Measurements from ENCODE around the gene TTN. TPM values are rescaled to one million over a fixed set of nuclear protein-coding genes. Genes with fewer than 3 reads are reported as not detected.

Gene TTN
- total RNA-seq, 1 donor from 2014 or later: 0.41 TPM

DNA sequence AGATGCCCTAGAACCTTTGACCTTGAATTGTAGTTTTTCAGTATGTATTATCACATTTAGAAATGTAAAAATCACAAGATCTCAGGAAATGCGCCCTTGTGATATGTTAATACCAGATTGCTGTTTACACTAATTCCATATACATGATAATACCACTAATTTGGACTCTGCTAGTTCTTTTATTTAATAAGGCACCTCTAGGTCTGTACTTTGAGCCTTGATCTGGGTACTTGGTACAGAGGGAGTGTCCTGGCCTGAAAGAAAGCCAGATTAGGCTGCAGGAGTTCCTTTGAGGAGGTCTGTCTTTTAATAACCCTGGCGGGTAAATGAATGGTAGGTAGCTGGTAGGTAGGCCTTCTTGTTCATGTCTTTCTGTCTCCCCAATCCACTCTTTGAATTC lies 300.7 kb downstream of the TTN start:
- no peak for DNase-seq (ENCODE audit: extremely low read depth, low read depth, low spot score)

DNA sequence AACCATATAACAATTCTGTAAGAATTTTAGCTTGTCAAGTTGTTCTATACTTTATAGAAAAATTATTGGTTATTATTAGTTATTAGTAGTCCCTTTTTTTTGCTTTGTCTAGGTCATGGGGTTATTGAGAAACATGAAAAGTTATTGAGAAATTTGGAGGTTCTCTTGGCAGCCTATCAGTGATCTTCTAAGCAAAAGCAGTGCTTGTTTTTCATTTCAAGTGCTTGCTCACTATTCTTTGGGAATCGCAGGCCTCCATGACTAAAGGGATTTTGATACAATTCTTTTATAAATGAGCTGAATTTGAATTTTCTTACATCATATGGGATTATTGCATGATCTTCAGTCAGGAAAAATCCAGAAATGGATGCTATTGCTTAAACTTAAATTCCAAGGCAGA lies 301.1 kb downstream of the TTN start:
- DNase-seq (ENCODE audit: extremely low read depth, low read depth, low spot score): no peak

DNA sequence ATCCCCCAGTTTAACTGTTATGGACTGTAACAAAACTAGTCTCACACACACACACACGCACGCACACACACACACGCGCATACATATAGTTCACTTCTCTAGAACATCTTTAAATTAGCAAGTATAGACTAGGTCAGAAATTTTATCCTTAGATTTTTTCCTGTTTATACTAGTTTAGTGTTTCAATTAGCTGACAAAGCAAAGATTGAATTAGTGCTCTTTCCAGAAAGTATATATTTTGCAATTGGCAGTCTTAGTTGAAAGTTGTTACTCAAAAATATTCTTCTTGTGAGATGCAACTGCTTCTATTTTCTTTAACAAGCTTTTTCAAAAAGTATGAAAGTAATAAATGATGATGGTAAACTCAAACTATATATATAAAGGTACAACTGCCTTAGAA lies 304.5 kb downstream of the TTN start:
- no peak for DNase-seq (ENCODE audit: extremely low read depth, low read depth, low spot score)

DNA sequence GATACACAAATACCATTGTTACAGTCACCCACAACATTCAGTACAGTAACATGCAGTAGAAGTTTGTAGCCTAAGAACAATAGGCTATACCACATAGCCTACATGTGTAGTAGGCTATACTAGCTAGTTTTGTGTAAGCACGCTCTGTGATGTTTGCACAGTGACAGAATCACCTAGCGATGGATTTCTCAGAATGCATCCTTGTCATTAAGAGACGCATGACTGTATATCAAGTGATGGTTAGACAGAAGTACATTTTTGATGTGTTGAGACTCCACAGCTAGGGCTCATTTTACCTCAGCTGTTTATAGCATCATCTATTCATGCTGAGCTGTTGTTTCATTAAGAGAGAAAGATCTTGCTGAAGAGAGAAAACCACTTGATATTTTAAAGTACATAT lies 307.6 kb downstream of the TTN start:
- DNase-seq (ENCODE audit: extremely low read depth, low read depth, low spot score): no peak

DNA sequence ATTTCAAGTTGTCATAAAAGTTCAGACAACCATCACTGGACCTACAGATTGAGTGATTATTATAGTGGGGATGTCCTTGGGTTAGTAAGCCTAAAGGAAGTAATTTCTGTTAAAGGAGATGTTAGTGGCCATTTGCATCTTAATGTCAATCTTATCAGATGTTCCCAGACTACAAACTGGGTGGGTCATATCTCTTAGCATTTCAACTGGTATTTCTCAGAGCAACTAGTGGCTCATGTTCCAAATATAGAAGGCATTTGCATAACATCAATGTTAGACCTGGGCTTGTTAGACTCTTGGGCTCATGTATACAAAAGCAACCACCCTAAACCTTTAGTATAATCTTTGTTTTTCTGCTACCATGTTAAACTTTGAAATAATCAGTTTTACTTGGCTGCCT lies 309.1 kb downstream of the TTN start:
- DNase-seq (ENCODE audit: extremely low read depth, low read depth, low spot score): no peak

DNA sequence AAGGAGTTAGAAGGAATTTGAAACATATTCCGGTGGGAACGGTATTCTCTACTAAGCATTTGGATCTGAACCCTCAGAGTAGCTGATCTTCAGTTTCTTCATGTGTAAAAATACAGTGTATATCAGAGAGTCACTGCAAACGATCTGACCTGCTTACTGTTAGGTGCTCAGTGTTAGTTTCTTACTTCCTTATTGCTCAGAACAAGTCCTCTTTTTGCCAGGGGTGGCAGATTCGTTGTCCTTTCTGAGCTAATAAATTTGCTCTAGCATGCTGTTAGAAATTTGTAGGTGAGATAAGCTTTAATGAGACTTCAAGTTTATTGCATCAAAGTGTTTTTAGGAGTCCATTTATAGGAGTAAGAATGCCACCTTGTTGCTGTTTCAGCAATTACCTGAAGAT lies 311.2 kb downstream of the TTN start:
- DNase-seq (ENCODE audit: extremely low read depth, low read depth, low spot score): no peak

GRCh38 chr2:178491612-178492011 lies 315.6 kb downstream of the TTN start:
- no peak for DNase-seq (ENCODE audit: extremely low read depth, low read depth, low spot score)

- DNase-seq (ENCODE audit: extremely low read depth, low read depth, low spot score): no peak
Measured at GRCh38 chr2:178485356-178485755, 321.9 kb downstream of the TTN start.

DNA sequence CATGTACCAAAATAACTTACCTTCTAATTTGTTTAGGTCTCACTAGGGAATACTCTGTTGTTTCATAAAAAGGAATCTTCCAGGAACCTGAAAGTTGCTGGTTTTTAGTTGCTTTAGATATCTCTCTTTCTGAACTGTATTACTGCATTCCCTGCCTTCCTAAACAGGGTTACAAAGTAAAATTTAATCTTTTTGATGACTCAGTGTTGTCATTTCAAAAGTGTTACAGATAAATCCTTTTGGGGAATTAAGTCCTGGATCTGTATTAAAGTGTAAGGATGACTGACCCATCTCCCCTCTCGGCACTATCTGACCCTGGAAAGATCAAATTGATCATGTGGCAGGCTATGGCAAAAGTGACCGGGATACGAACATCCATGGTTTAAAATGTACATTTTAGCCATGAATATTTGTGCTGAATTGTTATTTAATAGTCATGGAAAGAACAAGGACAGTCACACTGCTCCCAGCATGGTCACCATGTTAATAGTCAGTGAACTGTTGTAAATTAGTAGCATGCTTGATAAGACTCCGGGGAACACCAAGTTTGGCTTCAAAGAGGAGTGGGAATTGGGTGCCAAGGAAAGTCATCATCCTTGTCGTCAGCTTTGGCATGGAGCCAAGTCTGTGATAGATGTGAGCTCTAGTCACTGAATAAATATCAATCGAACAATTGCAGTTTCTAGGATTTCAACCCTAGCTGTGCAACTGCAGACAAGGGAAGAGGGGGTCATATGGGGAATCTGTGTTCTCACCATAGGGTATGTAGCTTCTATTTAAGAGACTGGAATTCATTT lies 322.8 kb downstream of the TTN start:
- DNase-seq (ENCODE audit: extremely low read depth, low read depth, low spot score): no peak

GRCh38 chr2:178482437-178482836 lies 324.8 kb downstream of the TTN start:
- no peak for DNase-seq (ENCODE audit: extremely low read depth, low read depth, low spot score)

DNA sequence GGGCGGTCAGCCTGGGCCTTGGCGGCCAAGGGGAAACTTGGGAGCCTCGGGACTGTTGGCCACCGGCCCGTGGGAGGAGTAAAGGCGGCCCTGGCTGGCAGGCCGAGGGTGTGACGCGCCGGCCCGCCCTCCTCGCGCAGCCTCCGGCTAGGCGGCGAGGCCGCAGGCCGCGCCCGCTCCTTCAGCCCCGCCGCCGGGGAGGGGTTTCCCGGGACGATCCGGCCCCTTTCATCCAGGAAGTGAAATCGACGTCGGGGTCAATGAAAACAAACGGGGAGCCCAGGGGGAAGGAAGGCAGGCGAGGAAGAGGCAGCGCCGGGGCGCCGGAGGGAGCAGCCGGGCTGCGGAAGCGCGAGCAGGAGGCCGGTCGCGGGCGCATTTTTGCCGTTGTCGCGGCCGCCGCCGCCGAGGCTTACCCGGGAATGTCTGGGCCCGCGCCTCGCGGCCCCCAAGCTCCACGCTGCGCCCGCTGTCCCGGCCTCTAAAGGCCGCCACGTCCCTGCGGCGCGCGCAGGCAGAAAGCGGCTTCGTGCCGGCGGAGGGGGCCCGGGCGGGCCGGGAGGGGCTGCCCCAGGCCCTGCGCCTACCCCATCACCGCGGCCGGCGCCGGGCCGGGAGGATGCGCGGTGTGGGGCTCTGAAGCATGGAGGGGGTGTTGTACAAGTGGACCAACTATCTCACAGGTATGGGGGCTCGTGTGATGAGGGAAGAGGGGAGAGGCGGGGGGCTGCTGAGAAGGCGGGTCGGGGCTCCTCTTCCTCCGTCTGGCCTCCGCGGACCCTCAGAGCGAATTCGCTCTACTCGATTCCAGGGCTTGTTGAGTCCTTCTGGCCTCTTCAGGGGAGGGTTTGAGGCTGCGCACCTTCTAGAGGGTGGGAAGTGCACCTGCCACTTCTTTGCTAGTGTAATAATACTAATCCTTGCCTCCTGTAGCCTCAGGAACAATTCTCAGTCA lies 326.7 kb downstream of the TTN start, which contains the start of gene PLEKHA3:
PLEKHA3 (plus strand) TSS at position 231 of the 955 bp plus-strand sequence; CDS start at position 644, 413 bp downstream.
- peak; percentile 41 for DNase-seq (ENCODE audit: extremely low read depth, low read depth, low spot score)

DNA sequence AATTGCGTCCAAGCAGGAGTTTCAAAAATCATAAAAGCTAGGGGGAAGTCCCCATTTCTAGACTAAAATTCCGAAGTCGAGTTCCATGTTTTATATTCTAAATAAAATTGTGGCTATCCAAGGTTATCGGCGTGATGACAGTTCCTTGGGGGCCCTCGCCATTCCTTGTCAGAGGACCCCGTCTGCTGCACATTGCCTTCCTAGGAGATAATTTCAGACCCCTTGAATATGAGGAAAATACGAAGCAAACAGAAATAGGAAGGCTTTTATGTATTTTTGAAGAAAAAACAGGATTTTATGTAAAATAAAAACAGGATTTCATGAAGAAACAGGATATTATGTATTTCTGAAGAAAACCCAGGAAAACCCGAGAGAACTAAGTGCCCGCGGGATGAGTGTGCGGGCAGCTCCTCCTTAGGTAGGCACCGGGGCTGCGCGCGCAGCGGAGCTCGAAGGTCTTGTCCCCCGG lies 327.4 kb downstream of the TTN start:
- DNase-seq (ENCODE audit: extremely low read depth, low read depth, low spot score): no peak

DNA sequence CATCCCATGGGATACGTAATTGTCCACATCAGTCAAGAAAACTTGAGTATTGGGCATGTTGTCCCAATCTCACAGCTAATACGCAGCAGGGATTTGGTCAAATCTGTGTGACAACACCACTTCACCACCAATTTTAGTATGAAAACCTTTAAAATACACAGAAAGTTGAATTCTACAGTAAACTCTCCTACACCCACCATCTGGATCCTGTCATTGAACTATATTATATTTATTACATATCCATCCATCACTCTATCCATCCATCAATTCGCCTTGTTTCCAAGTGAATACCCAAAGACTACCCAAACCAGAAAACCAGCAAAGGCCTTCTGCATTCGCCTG lies 328.0 kb downstream of the TTN start:
- no peak for DNase-seq (ENCODE audit: extremely low read depth, low read depth, low spot score)

DNA sequence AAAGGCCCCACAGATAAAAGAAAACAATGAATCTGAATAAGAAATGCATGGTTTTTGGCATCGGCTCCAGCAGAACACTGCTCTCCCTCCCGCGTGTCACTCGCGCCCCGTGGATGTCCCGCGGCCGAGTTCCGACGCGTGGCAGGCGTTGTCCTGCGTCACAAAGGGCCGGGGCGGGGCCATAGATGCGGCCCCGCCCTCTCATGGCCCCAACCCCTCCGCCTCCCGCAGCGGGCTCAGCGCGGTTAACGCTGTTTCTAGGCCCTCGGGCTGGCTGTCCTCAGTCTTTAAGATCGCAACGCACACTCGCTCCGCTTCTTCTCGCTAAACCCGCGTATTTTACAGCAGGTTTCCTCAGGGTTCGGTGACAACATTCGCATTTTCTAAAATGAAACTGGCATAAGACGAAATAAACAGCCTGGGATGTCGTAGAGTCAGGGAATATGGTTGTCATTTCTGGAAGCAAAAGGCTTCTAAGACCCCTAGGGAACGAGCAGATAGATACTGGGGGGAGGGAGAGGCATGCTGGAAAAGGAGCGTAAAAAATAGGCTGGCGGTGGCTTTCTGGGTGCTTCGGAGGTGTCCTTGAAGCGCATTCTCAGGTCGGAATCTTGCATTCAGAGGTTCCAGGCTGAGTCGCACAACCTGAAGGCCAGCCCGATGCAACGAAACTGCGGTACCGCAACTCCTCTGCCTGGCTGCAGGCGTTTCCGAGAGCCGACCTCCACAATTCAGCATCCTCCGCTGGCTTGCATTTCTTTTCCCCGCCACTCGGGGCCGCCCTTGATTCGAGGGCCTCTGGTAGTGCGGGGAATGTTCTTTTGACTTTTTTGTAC lies 328.6 kb downstream of the TTN start, which contains the start of gene FKBP7:
FKBP7 (minus strand) TSS at position 162 of the 836 bp plus-strand sequence; CDS start at position 61, 101 bp downstream.
- DNase-seq (ENCODE audit: extremely low read depth, low read depth, low spot score): peak; percentile 31

DNA sequence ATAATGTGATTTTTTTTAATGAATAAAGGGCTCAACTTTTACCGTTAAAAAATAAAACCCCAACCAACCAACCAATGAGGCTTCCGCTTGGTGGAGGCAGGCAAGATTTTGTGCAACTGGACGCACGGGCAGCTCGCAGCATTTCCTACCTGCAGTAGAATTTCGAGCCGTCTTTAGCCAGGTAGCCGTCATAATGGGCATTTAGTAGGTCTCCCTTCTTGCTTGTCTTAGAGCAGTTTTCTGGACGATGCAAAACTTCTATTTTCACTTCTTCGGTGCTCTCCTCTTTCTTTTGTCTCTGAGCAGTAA lies 329.1 kb downstream of the TTN start:
- no peak for DNase-seq (ENCODE audit: extremely low read depth, low read depth, low spot score)

DNA sequence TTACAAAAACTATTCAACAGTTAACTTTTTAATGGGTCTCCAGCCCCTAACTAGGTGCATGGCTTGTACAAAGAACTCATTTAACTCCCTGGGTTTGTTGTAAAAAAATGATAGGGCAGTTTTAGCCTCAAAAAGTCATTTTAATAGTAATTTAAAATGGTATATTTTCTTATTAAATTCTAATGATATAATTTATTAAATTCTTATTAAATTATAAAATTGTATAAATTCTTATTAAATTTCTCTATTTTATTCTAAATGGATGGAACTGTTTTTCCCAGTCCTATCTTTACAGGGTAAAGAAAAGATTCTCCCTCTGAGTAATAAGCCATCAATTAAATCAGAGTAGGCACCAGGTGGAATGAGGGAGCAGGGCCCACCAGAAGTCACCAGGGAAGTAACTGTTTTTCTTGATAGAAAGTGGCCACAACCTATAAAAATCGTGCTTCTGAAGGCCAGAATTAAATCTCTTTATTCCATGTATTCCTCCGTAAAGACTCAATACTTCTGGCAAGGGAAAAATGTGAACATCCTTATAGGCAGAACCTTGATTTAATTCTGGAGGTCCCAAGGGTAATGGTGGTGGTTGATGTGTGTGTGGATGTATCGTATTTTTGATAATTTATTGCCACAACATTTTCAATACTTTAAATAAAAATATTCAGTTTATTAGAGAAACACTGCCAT lies 329.6 kb downstream of the TTN start:
- no peak for DNase-seq (ENCODE audit: extremely low read depth, low read depth, low spot score)

DNA sequence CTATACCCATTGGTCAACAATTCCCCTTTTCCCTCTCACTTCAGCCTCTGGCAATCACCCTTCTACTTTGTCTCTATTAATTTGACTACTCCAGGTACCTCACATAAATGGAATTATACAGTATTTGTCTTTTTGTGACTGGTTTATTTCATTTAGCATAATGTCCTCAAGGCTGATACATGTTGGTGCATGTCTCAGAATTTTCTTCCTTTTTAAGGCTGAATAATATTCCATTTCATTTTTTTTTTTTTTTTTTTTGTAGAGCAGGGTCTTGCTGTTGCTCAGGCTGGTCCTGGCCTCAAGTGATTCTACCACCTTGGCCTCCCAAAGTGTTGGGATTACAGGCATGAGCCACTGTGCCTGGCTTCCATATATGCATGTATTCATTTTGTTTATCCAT lies 330.7 kb downstream of the TTN start:
- no peak for DNase-seq (ENCODE audit: extremely low read depth, low read depth, low spot score)

Data from glomerular endothelial cell (primary cell).